EH (cell line): ENCODE data around the gene CPED1.
"Not testable (repeated sequence)": the region's sequence is repeated elsewhere in the genome, so short reads cannot be mapped to it uniquely, and the experiment has no call there.

Experiments used
- DNase-seq: peaks from one replicate; pipeline ENCODE4 v3.0.0-alpha.2; 2015; ENCODE audit warnings: low read depth

CPED1 gene

GRCh38 chr7:121097577-121097976 is 109.1 kb downstream of the CPED1 start:
- DNase-seq: no peak

GRCh38 chr7:121099572-121099971 is 111.1 kb downstream of the CPED1 start:
- DNase-seq: no peak

- no peak for DNase-seq
These were observed 112.6 kb downstream of the CPED1 start for GRCh38 chr7:121101083-121101482.

- no peak for DNase-seq
These were observed 113.1 kb downstream of the CPED1 start for GRCh38 chr7:121101621-121102020.

GRCh38 chr7:121102619-121103018 is 114.1 kb downstream of the CPED1 start:
- DNase-seq: no peak

GRCh38 chr7:121103086-121103485 is 114.6 kb downstream of the CPED1 start:
- no peak for DNase-seq

GRCh38 chr7:121103579-121103978 is 115.1 kb downstream of the CPED1 start:
- DNase-seq: no peak

- DNase-seq: no peak
These were observed 116.8 kb downstream of the CPED1 start for GRCh38 chr7:121105262-121105661.

GRCh38 chr7:121107923-121108498 is 119.5 kb downstream of the CPED1 start:
- DNase-seq: peak; percentile 78

GRCh38 chr7:121109145-121109544 is 120.6 kb downstream of the CPED1 start:
- no peak for DNase-seq

GRCh38 chr7:121113288-121113687 is 124.8 kb downstream of the CPED1 start:
- peak; percentile 66 for DNase-seq

- DNase-seq: peak; percentile 10
These were observed 127.9 kb downstream of the CPED1 start for GRCh38 chr7:121116396-121116795.

- DNase-seq: no peak
These were observed 130.5 kb downstream of the CPED1 start for GRCh38 chr7:121119047-121119446.

- DNase-seq: no peak
These were observed 134.5 kb downstream of the CPED1 start for GRCh38 chr7:121123032-121123431.

- not testable (repeated sequence) for DNase-seq
These were observed 136.9 kb downstream of the CPED1 start for GRCh38 chr7:121125454-121125853.

GRCh38 chr7:121126201-121126600 is 137.7 kb downstream of the CPED1 start:
- DNase-seq: no peak

GRCh38 chr7:121126801-121127534 is 138.5 kb downstream of the CPED1 start:
- DNase-seq: peak; percentile 38

- DNase-seq: no peak
These were observed 144.4 kb downstream of the CPED1 start for GRCh38 chr7:121132940-121133339.

GRCh38 chr7:121133444-121133843 is 144.9 kb downstream of the CPED1 start:
- no peak for DNase-seq

- DNase-seq: no peak
These were observed 149.1 kb downstream of the CPED1 start for GRCh38 chr7:121137580-121137979.

- DNase-seq: no peak
These were observed 149.9 kb downstream of the CPED1 start for GRCh38 chr7:121138262-121138933.

- DNase-seq: no peak
These were observed 150.9 kb downstream of the CPED1 start for GRCh38 chr7:121139427-121139826.

- no peak for DNase-seq
These were observed 152.3 kb downstream of the CPED1 start for GRCh38 chr7:121140790-121141189.
